ENCODE measurements around the gene PRDM16.

The PRDM16 gene

GRCh38 chr1:3413975-3414710 is 345.1 kb downstream of the PRDM16 start:
- Mint-ChIP-seq H3K4me3 (no peak overlapping the region), H3K36me3 (ENCODE audit: low read depth) (no peaks in the 10 kb centered on the region), H3K4me1 (ENCODE audit: low read depth) (no peaks in the 10 kb centered on the region), H3K27me3 (ENCODE audit: low read depth) (no peaks in the 10 kb centered on the region), H3K9me3 (peaks cover 10% of the 10 kb centered on the region), H3K27ac (no peak overlapping the region)

GRCh38 chr1:3415260-3416090 is 346.5 kb downstream of the PRDM16 start:
- H3K36me3 Mint-ChIP-seq (ENCODE audit: low read depth) = no peaks in the 10 kb centered on the region
- H3K4me3 Mint-ChIP-seq = no peak overlapping the region
- H3K4me1 Mint-ChIP-seq (ENCODE audit: low read depth) = no peaks in the 10 kb centered on the region

GRCh38 chr1:3417082-3417739 is 348.2 kb downstream of the PRDM16 start:
- no peaks in the 10 kb centered on the region for H3K27me3 Mint-ChIP-seq (ENCODE audit: low read depth)
- no peaks in the 10 kb centered on the region for H3K36me3 Mint-ChIP-seq (ENCODE audit: low read depth)
- H3K4me3 Mint-ChIP-seq = no peak overlapping the region
- H3K4me1 Mint-ChIP-seq (ENCODE audit: low read depth) = no peaks in the 10 kb centered on the region
- peaks cover 10% of the 10 kb centered on the region for H3K9me3 Mint-ChIP-seq
- no peak overlapping the region for H3K27ac Mint-ChIP-seq

More at GRCh38 chr1:3415260-3416090, 346.5 kb downstream of the PRDM16 start:
- no peaks in the 10 kb centered on the region for H3K27me3 Mint-ChIP-seq (ENCODE audit: low read depth)
- H3K27ac Mint-ChIP-seq = no peak overlapping the region
- H3K9me3 Mint-ChIP-seq = peaks cover 10% of the 10 kb centered on the region

GRCh38 chr1:3417934-3418333 is 348.9 kb downstream of the PRDM16 start:
- Mint-ChIP-seq H3K9me3 (peaks cover 10% of the 10 kb centered on the region), H3K4me1 (ENCODE audit: low read depth) (no peaks in the 10 kb centered on the region), H3K36me3 (ENCODE audit: low read depth) (no peaks in the 10 kb centered on the region), H3K27me3 (ENCODE audit: low read depth) (no peaks in the 10 kb centered on the region), H3K4me3 (no peak overlapping the region), H3K27ac (no peak overlapping the region)

GRCh38 chr1:3418600-3418999 is 349.6 kb downstream of the PRDM16 start:
- H3K4me1 Mint-ChIP-seq (ENCODE audit: low read depth) = no peaks in the 10 kb centered on the region
- H3K4me3 Mint-ChIP-seq = no peak overlapping the region
- H3K27ac Mint-ChIP-seq = no peak overlapping the region
- no peaks in the 10 kb centered on the region for H3K27me3 Mint-ChIP-seq (ENCODE audit: low read depth)
- H3K9me3 Mint-ChIP-seq = peaks cover 10% of the 10 kb centered on the region
- H3K36me3 Mint-ChIP-seq (ENCODE audit: low read depth) = no peaks in the 10 kb centered on the region

GRCh38 chr1:3419415-3420204 is 350.6 kb downstream of the PRDM16 start:
- no peaks in the 10 kb centered on the region for H3K36me3 Mint-ChIP-seq (ENCODE audit: low read depth)
- peaks cover 10% of the 10 kb centered on the region for H3K9me3 Mint-ChIP-seq
- H3K4me1 Mint-ChIP-seq (ENCODE audit: low read depth) = no peaks in the 10 kb centered on the region
- no peak overlapping the region for H3K27ac Mint-ChIP-seq
- H3K27me3 Mint-ChIP-seq (ENCODE audit: low read depth) = no peaks in the 10 kb centered on the region
- no peak overlapping the region for H3K4me3 Mint-ChIP-seq

GRCh38 chr1:3420218-3420951 is 351.4 kb downstream of the PRDM16 start:
- Mint-ChIP-seq H3K27ac (no peak overlapping the region), H3K27me3 (ENCODE audit: low read depth) (no peaks in the 10 kb centered on the region), H3K9me3 (peaks cover 10% of the 10 kb centered on the region), H3K4me3 (no peak overlapping the region), H3K36me3 (ENCODE audit: low read depth) (no peaks in the 10 kb centered on the region), H3K4me1 (ENCODE audit: low read depth) (no peaks in the 10 kb centered on the region)

- Mint-ChIP-seq H3K27me3 (ENCODE audit: low read depth) (no peaks in the 10 kb centered on the region), H3K36me3 (ENCODE audit: low read depth) (no peaks in the 10 kb centered on the region), H3K27ac (no peak overlapping the region), H3K9me3 (no peaks in the 10 kb centered on the region), H3K4me1 (ENCODE audit: low read depth) (no peaks in the 10 kb centered on the region), H3K4me3 (no peak overlapping the region)
Observed at GRCh38 chr1:3422638-3423037, 353.6 kb downstream of the PRDM16 start.

GRCh38 chr1:3423245-3423829 is 354.3 kb downstream of the PRDM16 start:
- Mint-ChIP-seq H3K4me3 (no peak overlapping the region), H3K4me1 (ENCODE audit: low read depth) (no peaks in the 10 kb centered on the region), H3K9me3 (no peaks in the 10 kb centered on the region), H3K36me3 (ENCODE audit: low read depth) (no peaks in the 10 kb centered on the region), H3K27me3 (ENCODE audit: low read depth) (no peaks in the 10 kb centered on the region), H3K27ac (no peak overlapping the region)

GRCh38 chr1:3423896-3424611 is 355.1 kb downstream of the PRDM16 start:
- H3K9me3 Mint-ChIP-seq = no peaks in the 10 kb centered on the region
- no peaks in the 10 kb centered on the region for H3K4me1 Mint-ChIP-seq (ENCODE audit: low read depth)
- H3K4me3 Mint-ChIP-seq = no peak overlapping the region
- no peak overlapping the region for H3K27ac Mint-ChIP-seq
- H3K27me3 Mint-ChIP-seq (ENCODE audit: low read depth) = no peaks in the 10 kb centered on the region
- H3K36me3 Mint-ChIP-seq (ENCODE audit: low read depth) = no peaks in the 10 kb centered on the region

- H3K36me3 Mint-ChIP-seq (ENCODE audit: low read depth) = no peaks in the 10 kb centered on the region
- H3K4me1 Mint-ChIP-seq (ENCODE audit: low read depth) = no peaks in the 10 kb centered on the region
- H3K4me3 Mint-ChIP-seq = no peak overlapping the region
- no peak overlapping the region for H3K27ac Mint-ChIP-seq
- H3K9me3 Mint-ChIP-seq = no peaks in the 10 kb centered on the region
- no peaks in the 10 kb centered on the region for H3K27me3 Mint-ChIP-seq (ENCODE audit: low read depth)
Observed at GRCh38 chr1:3425486-3426215, 356.6 kb downstream of the PRDM16 start.

- H3K4me1 Mint-ChIP-seq (ENCODE audit: low read depth) = no peaks in the 10 kb centered on the region
- no peaks in the 10 kb centered on the region for H3K9me3 Mint-ChIP-seq
- no peak overlapping the region for H3K27ac Mint-ChIP-seq
- H3K36me3 Mint-ChIP-seq (ENCODE audit: low read depth) = no peaks in the 10 kb centered on the region
- no peak overlapping the region for H3K4me3 Mint-ChIP-seq
- H3K27me3 Mint-ChIP-seq (ENCODE audit: low read depth) = no peaks in the 10 kb centered on the region
Observed at GRCh38 chr1:3426956-3427535, 358.0 kb downstream of the PRDM16 start.
